IPS-15b (cell line): Measurements from ENCODE around the gene LPAR2.
A peak's percentile ranks its signal among the peaks of the same experiment; 100 is the strongest.
"Not testable (repeated sequence)": the region's sequence is repeated elsewhere in the genome, so short reads cannot be mapped to it uniquely, and the experiment has no call there.

ENCODE experiments used
- H3K27me3 ChIP-seq: one replicate; pipeline ENCODE4 v1.6.1; 2013; ENCODE audit warnings: low read length; ENCODE audit not compliant: control insufficient read depth, insufficient read depth
- H3K36me3 ChIP-seq: one replicate; pipeline ENCODE4 v1.6.1; 2013; ENCODE audit warnings: low read length; ENCODE audit not compliant: control insufficient read depth, insufficient read depth
- H3K4me1 ChIP-seq: one replicate; pipeline ENCODE4 v1.6.1; 2013; ENCODE audit warnings: mild to moderate bottlenecking, low read length; ENCODE audit not compliant: control insufficient read depth, insufficient read depth
- H3K4me3 ChIP-seq: one replicate; pipeline ENCODE4 v1.5.1; 2013; ENCODE audit warnings: low read depth, low read length
- H3K9ac ChIP-seq: one replicate; pipeline ENCODE4 v1.6.1; 2013; ENCODE audit warnings: low read depth, mild to moderate bottlenecking, low read length
- H3K9me3 ChIP-seq: one replicate; pipeline ENCODE4 v1.6.1; 2013; ENCODE audit warnings: mild to moderate bottlenecking, low read length; ENCODE audit not compliant: control insufficient read depth, insufficient read depth

LPAR2 gene

GRCh38 chr19:19627621-19628500 is at the start of gene LPAR2:
Gene LPAR2, minus strand, starts transcription at chr19:19628220. Its CDS starts 945 bp downstream, at chr19:19627275.
- H3K36me3 ChIP-seq: peaks cover 11% of the 10 kb centered on the region
- peak within 1 kb of the TSS; percentile 70 for H3K4me3 ChIP-seq
- no peaks in the 10 kb centered on the region for H3K27me3 ChIP-seq
- no peaks in the 10 kb centered on the region for H3K9me3 ChIP-seq
- peaks cover 2% of the 10 kb centered on the region for H3K4me1 ChIP-seq
- H3K9ac ChIP-seq: peak within 1 kb of the TSS; percentile 76

- Histone ChIP-seq H3K27me3 (no peaks in the 10 kb centered on the region), H3K9me3 (no peaks in the 10 kb centered on the region), H3K9ac (no peak overlapping the region), H3K4me3 (no peak overlapping the region), H3K4me1 (no peaks in the 10 kb centered on the region), H3K36me3 (peaks cover 26% of the 10 kb centered on the region)
These were observed 49.6 kb upstream of the LPAR2 start for GRCh38 chr19:19677579-19677978.

- Histone ChIP-seq H3K9ac (no peak overlapping the region), H3K36me3 (peaks cover 15% of the 10 kb centered on the region), H3K9me3 (no peaks in the 10 kb centered on the region), H3K27me3 (no peaks in the 10 kb centered on the region), H3K4me1 (no peaks in the 10 kb centered on the region), H3K4me3 (no peak overlapping the region)
These were observed 46.3 kb upstream of the LPAR2 start for GRCh38 chr19:19674315-19674714.

- peaks cover 10% of the 10 kb centered on the region for H3K36me3 ChIP-seq
- H3K9me3 ChIP-seq: no peaks in the 10 kb centered on the region
These were observed 44.8 kb upstream of the LPAR2 start for GRCh38 chr19:19672816-19673215.

GRCh38 chr19:19670070-19670551 is 42.1 kb upstream of the LPAR2 start:
- H3K4me3 ChIP-seq: peak overlapping the region; percentile 89
- no peaks in the 10 kb centered on the region for H3K4me1 ChIP-seq
- peak overlapping the region; percentile 87 for H3K9ac ChIP-seq
- peaks cover 4% of the 10 kb centered on the region for H3K36me3 ChIP-seq
- no peaks in the 10 kb centered on the region for H3K9me3 ChIP-seq
- H3K27me3 ChIP-seq: no peaks in the 10 kb centered on the region

More at GRCh38 chr19:19672816-19673215, 44.8 kb upstream of the LPAR2 start:
- Histone ChIP-seq H3K4me1 (no peaks in the 10 kb centered on the region), H3K9ac (no peak overlapping the region), H3K4me3 (no peak overlapping the region), H3K27me3 (no peaks in the 10 kb centered on the region)

GRCh38 chr19:19668230-19669012 is 40.4 kb upstream of the LPAR2 start, which contains the start of gene ZNF101:
Gene ZNF101, plus strand, starts transcription at chr19:19668839. Its CDS starts 125 bp downstream, at chr19:19668964.
- peak within 1 kb of the TSS; percentile 89 for H3K4me3 ChIP-seq
- no peaks in the 10 kb centered on the region for H3K4me1 ChIP-seq
- H3K9me3 ChIP-seq: no peaks in the 10 kb centered on the region
- H3K36me3 ChIP-seq: no peaks in the 10 kb centered on the region
- H3K9ac ChIP-seq: peak within 1 kb of the TSS; percentile 87
- H3K27me3 ChIP-seq: no peaks in the 10 kb centered on the region

- H3K4me3 ChIP-seq, H3K4me1 ChIP-seq, H3K9me3 ChIP-seq, H3K9ac ChIP-seq, H3K36me3 ChIP-seq, H3K27me3 ChIP-seq: not testable (repeated sequence)
These were observed 37.5 kb upstream of the LPAR2 start for GRCh38 chr19:19665420-19665948.

GRCh38 chr19:19663256-19664120 is 35.5 kb upstream of the LPAR2 start, which contains the start of gene ATP13A1:
Gene ATP13A1, minus strand, starts transcription at chr19:19663676. Its CDS starts 10 bp downstream, at chr19:19663666.
- peaks cover 9% of the 10 kb centered on the region for H3K4me1 ChIP-seq
- H3K9ac ChIP-seq: peak within 1 kb of the TSS; percentile 79

GRCh38 chr19:19662871-19663255 is 34.8 kb upstream of the LPAR2 start:
- Histone ChIP-seq H3K36me3 (peaks cover 20% of the 10 kb centered on the region), H3K9me3 (no peaks in the 10 kb centered on the region), H3K4me3 (peak overlapping the region; percentile 92), H3K9ac (peak overlapping the region; percentile 79), H3K4me1 (peaks cover 9% of the 10 kb centered on the region), H3K27me3 (no peaks in the 10 kb centered on the region)

More at GRCh38 chr19:19663256-19664120, 35.5 kb upstream of the LPAR2 start, which contains the start of gene ATP13A1:
- Histone ChIP-seq H3K9me3 (no peaks in the 10 kb centered on the region), H3K4me3 (peak within 1 kb of the TSS; percentile 92), H3K36me3 (peaks cover 14% of the 10 kb centered on the region), H3K27me3 (no peaks in the 10 kb centered on the region)

GRCh38 chr19:19662344-19662743 is 34.3 kb upstream of the LPAR2 start:
- H3K36me3 ChIP-seq: peaks cover 23% of the 10 kb centered on the region

More at GRCh38 chr19:19662344-19662743, 34.3 kb upstream of the LPAR2 start:
- peak overlapping the region; percentile 92 for H3K4me3 ChIP-seq
- H3K9me3 ChIP-seq: no peaks in the 10 kb centered on the region
- H3K4me1 ChIP-seq: peaks cover 9% of the 10 kb centered on the region
- H3K9ac ChIP-seq: peak overlapping the region; percentile 79
- no peaks in the 10 kb centered on the region for H3K27me3 ChIP-seq
